Measurements from ENCODE around the gene PSMB8. TPM values are rescaled to one million over a fixed set of nuclear protein-coding genes. Genes with fewer than 3 reads are reported as not detected.

PSMB8 gene
- total RNA-seq, 1 experiment from 2014 or later, result 0.96 TPM

DNA sequence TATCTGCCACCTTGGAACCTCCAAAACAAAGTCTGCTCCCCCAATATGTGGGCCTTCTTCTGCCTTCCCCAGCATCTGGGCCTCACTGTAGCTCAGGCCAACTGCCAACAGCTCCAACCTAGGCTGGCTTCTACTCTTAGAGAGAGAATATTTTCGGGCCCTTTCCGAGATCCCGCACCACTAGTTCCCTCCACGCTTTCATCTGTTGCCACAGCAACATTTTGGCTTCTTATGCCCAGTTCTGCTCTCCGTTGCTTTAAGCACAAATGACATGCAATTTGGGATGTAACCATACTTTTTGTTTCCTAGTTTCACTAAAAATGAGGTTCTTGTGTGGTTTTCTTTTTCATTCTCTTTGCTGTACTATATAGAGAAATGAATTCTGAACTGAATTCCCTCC, 43.8 kb upstream of the PSMB8 start:
- ChIA-PET POLR2A (no interaction called here), CTCF (interaction anchor here (1.0 to 1.4 kb wide), 3 partner anchors 46 to 97 kb away, joined by 3 to 4 read pairs (median 3); no protein-coding TSS in a partner anchor)
- H3K4me3 ChIP-seq (replicated peaks in 1 of 2; ENCODE audit: low read depth in 1 of 2, low read length in 2 of 2), result no peak overlapping the region

More for the DNA sequence above, 43.8 kb upstream of the PSMB8 start:
- Histone ChIP-seq H3K36me3 (ENCODE audit: control insufficient read depth in 1 of 2, insufficient read depth in 2 of 2, low read length in 2 of 2) (no peaks in the 10 kb centered on the region), H3K4me1 (ENCODE audit: control insufficient read depth in 1 of 2, insufficient read depth in 2 of 2, low read length in 2 of 2) (peaks cover 0 to 7% of the 10 kb centered on the region in 2 experiments; a peak in 2 of 4 replicates), H3K9me2 (ENCODE audit: insufficient read depth) (no peaks in the 10 kb centered on the region), H3K4me2 (ENCODE audit: low read length) (no peak overlapping the region), H3K27ac (ENCODE audit: low read depth, low read length) (no peak overlapping the region), H2AFZ (ENCODE audit: low read depth, low read length, poor library complexity, severe bottlenecking) (no peak overlapping the region), H4K20me1 (ENCODE audit: insufficient read depth) (no peaks in the 10 kb centered on the region), H3K9ac (ENCODE audit: low read length) (no peak overlapping the region), H3K9me3 (ENCODE audit: control insufficient read depth in 1 of 2, insufficient read depth in 1 of 2, low read depth in 1 of 2, low read length in 2 of 2) (no peaks in the 10 kb centered on the region), H3K27me3 (ENCODE audit: insufficient read depth, low read length) (no peaks in the 10 kb centered on the region), H3K79me2 (ENCODE audit: insufficient read depth, low read length) (no peaks in the 10 kb centered on the region)
- RAD21 ChIA-PET (ENCODE audit: low non-redundant PET in 1 of 2, low total read pairs in 2 of 2, uncharacterized antibody in 2 of 2, unreplicated experiment in 2 of 2), result no interaction called here
- DNase-seq (ENCODE audit: low read depth, low spot score), result no peak
- intact Hi-C loops (cut with micrococcal nuclease), result loop anchor here (5.0 kb wide), 2 partner anchors 45 to 80 kb away; partner anchors contain the start of gene BRD2
- no peak for TF ChIP-seq SRF (IDR thresholded peaks at IDR 0.05; ENCODE audit: low read depth)
- TF ChIP-seq POLR2A (IDR thresholded peaks at IDR 0.05; ENCODE audit: borderline replicate concordance, extremely low read depth, insufficient read depth, insufficient read length), result no peak
- TF ChIP-seq YY1 (IDR thresholded peaks at IDR 0.05; ENCODE audit: extremely low read depth, insufficient replicate concordance, low read depth, low read length), result no peak
- TF ChIP-seq SIN3A (IDR thresholded peaks at IDR 0.05; ENCODE audit: low read depth), result no peak
- no peak for TF ChIP-seq TCF7L2 (IDR thresholded peaks at IDR 0.05; ENCODE audit: borderline replicate concordance, extremely low read depth, insufficient read depth, insufficient read length)
- no peak for TF ChIP-seq ZFX (IDR thresholded peaks at IDR 0.05)
- TF ChIP-seq, protein P1, sequence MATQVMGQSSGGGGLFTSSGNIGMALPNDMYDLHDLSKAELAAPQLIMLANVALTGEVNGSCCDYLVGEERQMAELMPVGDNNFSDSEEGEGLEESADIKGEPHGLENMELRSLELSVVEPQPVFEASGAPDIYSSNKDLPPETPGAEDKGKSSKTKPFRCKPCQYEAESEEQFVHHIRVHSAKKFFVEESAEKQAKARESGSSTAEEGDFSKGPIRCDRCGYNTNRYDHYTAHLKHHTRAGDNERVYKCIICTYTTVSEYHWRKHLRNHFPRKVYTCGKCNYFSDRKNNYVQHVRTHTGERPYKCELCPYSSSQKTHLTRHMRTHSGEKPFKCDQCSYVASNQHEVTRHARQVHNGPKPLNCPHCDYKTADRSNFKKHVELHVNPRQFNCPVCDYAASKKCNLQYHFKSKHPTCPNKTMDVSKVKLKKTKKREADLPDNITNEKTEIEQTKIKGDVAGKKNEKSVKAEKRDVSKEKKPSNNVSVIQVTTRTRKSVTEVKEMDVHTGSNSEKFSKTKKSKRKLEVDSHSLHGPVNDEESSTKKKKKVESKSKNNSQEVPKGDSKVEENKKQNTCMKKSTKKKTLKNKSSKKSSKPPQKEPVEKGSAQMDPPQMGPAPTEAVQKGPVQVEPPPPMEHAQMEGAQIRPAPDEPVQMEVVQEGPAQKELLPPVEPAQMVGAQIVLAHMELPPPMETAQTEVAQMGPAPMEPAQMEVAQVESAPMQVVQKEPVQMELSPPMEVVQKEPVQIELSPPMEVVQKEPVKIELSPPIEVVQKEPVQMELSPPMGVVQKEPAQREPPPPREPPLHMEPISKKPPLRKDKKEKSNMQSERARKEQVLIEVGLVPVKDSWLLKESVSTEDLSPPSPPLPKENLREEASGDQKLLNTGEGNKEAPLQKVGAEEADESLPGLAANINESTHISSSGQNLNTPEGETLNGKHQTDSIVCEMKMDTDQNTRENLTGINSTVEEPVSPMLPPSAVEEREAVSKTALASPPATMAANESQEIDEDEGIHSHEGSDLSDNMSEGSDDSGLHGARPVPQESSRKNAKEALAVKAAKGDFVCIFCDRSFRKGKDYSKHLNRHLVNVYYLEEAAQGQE (IDR thresholded peaks at IDR 0.05; ENCODE audit: low read depth), result no peak
- TF ChIP-seq POLR2AphosphoS5 (IDR thresholded peaks at IDR 0.05; ENCODE audit: low read depth, low read length), result no peak
- ATAC-seq, result no peak
- no TSS peak for BruUV-seq (replicated peaks)

All from HCT116 (cell line).